Occipital lobe (tissue), 2 donors: ENCODE measurements around the gene KRTAP10-3. TPM values are rescaled to one million over a fixed set of nuclear protein-coding genes. Genes with fewer than 3 reads are reported as not detected.

ENCODE experiments used
- DNase-seq: peaks from one replicate; lab custom pipeline; 2025; lab: John Stamatoyannopoulos, UW
- total RNA-seq: library from RNA; depleted of rRNA; stranded (reverse); fragments of >200 nt; gene quantifications from one replicate; pipeline ENCODE4 v1.2.3, GENCODE V29; 2014

KRTAP10-3 gene
- total RNA-seq, 1 donor from 2014 or later = not detected

- no peak for DNase-seq
Observed at GRCh38 chr21:44530221-44530902, 28.2 kb downstream of the KRTAP10-3 start.

DNA sequence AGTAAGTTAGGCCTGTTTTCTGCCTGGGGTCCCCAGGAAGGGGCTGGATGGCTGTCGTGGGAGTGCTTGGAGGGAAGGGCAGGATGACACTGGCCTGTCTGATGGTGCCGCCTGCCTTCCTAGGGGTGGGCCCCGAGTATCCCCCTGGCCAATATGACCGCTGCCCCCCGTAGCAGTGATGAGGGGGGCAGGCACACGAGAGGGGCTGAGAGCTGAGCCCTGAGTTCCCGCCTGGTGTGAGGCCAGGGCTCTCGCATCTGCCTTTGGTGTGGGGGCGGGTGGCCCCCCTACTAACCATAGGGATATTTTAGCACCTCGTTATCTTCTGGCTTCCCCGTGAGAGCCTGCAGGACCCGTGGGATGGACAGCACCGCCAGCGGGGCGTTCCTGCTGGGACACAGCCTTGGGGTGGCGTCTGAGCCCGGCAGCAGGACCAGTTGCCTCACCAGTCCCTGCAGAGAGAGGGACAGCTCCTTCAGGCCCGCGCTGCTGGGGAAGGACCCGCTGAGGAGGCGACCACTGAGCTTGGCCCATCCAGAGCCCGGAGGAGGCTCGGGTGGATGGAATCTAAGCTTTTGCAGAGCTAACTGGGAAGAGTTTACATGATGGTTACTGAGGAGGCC lies 29.0 kb downstream of the KRTAP10-3 start:
- no peak for DNase-seq

DNA sequence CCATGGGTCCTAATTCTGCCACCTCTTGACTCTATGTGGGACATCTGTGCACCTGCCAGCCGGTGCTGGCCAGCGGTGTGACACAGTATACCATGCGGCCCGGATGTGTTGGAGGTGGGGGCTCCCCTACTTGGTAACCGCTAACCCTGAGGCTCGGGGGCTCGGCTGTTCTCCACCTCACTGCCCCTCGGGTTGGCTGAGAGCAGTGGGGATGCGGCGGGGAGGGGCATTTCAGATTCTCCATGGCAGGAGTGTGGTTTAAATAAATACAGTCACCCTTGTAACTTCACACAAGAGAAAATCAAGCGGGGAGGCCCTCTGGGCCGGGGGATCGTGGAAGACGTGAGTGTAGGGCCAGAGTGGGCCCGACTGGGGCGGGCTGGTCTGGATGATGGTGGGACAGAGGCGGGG lies 29.6 kb downstream of the KRTAP10-3 start:
- no peak for DNase-seq

GRCh38 chr21:44528634-44528995 lies 30.0 kb downstream of the KRTAP10-3 start:
- no peak for DNase-seq

DNA sequence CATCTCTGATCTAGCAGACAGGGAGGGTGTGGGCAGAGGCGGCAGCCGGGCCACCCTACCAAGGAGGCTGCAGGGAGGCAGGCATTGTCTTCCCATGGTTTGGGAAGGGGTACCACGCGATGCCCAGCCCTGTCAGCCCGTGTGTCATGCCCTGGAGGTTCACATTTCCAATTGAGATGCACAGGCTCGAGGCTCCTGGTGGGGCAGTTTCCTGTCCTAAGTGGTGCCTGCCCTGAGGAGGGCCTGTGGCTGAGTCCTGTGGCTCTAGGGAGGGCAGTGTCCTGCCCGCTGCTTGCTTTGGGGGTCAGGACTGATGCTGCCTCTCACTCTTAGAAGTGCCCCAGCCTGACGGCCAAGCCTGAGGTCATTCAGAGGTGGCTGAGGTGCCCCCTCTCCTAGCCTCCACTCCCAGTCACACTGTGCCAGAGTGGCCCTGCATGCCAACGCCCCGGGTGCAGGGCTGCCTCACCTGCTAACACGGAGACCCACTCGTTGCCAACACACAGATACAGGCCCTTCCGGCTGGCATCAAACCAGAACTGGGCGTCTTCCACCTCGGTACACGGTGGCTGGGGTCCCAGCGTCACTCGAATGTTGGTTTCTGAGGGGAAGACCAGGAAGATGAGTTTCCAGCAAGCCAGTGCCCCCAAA lies 30.5 kb downstream of the KRTAP10-3 start:
- DNase-seq = no peak

DNA sequence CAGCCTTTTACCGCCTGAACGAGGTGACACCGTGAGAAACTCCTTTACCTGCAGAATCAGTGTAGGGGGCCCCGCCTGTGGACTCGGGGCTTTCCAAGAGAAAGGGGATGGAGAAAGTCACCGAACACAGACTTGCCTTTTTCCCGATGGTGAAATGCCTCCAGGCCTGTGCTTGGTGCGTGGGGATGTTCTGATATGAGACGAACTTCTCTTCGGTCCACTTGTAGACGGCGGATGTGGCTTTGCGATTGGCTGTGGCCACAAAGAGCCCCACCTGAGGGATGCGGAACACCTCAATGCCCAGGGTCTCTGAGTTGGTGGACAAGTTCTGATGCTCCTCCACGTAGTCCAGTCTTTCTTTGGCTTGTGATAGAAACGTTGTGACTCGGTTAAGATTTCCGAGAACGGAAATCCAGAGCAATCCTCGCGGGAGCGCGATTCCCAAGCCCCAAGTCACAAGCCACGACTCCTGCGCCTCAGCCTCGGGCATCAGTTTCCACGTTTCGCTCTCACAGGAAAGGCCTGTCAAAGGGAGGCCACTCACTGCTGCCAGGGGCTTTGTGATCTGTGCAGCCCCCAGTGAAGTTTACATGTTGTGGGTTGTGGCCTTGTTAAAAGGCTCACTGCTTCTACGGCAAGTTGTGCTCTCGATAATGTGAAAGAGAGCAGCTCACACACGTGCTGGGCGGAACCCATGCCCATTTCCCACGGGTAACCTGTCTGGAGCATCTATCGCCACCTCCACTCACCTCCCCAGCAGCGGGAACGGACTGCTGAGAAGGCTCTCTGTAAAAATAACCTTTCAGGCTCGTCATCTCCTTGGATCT lies 31.2 kb downstream of the KRTAP10-3 start:
- no peak for DNase-seq

DNA sequence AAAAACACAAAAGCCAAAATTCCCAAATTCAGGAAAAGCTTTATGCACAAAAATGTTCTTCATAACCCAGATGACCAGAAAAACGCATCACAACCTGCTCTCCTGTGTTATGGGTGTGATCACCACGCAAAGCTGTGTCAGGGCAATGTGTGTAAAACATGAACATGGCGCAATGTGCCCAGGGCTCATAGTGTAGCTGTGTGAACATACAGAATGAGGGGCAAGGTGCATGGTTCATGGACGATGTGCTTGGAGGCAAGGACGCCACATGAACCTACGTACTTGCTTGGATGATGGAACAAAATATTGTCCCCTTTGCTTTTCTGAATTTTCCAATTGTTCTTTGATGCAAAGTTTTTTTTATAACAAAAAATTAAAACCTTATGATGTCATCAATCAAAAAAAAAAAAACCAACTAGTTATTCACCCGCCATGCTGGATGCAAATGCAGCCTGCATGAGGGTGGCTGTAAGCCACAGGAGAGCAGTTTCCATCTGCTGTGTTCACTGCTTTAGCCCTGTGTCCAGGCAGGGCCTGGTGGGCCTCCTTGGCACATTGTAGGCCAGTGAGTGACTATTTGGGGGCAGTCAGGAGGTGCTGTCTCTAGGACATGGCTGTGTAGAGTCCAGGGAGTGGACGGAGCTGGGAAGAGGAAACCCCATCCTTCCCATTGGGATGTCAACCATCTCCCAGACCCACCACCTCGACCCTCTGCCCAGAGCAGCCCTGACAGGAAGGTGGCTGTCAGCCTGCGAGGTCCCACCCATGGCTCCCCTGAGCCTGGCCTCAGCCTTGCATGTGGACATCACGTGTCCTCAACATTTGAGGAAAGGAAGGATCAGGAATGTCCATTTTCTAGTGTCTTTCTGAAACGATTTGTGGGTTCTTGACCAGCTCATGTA lies 32.2 kb downstream of the KRTAP10-3 start:
- DNase-seq = no peak

DNA sequence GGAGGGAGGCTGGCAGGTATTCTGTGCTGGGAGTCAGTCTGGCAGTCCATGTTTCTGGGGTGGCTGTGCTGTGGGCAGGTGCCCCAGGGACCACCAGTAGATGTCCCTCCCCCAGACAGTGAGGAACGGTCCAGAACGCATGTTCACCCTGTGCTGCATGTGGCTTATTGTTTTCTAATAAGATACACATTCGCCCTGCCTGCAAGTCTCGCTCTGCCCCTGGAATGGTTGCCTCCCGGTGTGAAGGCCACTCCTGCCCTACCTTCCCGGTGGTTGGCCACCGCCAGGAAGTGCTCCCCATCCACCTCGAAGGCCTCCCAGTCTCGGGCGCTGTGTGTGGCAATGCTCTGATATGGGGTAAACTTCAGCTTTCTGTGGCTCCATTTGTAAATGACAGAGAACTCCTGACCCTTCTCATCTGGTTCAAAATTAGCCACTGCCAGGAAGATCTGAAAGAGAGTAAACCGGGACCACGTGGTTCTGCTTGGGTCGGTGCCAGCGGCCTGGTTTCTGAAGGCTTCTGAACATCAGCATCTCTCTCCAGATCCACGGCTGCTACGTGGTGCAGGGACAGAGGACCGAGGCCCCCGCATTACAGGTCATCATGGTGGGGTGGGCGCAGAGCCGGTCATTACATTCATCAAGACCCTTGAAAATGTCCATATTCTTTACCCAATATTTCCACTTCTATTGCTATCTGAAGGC lies 33.1 kb downstream of the KRTAP10-3 start:
- DNase-seq = no peak

DNA sequence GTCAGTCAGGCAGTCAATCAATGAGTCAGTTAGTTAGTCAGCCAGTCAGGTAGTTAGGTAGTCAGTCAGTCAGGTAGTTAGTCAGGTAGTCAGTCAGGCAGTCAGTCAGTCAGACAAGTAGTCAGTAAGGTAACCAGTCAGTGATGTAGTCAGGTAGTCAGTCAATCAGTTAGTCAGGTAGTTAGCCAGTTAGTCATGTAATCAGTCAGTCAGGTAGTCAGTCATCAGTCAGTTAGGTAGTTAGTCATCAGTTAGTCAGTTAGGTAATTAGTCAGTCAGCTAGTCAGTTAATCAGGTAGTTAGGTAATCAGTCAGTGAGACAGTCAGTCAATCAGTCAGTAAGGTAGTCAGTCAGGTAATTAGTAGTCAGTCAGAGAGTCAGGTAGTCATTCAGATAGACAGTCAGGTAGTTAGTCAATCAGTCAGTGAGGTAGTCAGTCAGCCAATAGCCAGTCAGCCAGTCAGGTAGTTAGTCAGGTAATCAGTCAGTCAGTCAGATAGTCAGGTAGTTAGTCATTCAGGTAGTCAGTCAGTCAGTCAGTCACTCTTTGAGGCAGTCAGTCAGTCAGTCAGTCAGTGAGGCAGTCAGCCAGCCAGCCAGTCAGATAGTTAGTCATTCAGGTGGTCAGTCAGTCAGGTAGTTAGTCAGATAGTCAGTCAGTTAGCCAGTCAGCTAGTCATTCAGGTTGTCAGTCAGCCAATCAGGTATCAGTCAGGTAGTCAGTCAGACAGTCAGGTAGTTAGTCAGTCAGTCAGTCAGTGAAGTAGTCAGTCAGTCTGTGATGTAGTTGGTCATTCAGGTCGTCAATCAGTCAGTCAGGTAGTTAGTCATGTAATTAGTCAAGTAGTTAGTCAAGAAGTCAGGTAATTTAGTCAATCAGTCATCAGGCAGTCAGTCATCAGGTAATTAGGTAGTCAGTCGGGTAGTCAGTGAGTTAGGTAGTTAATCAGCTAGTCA lies 33.9 kb downstream of the KRTAP10-3 start:
- no peak for DNase-seq

DNA sequence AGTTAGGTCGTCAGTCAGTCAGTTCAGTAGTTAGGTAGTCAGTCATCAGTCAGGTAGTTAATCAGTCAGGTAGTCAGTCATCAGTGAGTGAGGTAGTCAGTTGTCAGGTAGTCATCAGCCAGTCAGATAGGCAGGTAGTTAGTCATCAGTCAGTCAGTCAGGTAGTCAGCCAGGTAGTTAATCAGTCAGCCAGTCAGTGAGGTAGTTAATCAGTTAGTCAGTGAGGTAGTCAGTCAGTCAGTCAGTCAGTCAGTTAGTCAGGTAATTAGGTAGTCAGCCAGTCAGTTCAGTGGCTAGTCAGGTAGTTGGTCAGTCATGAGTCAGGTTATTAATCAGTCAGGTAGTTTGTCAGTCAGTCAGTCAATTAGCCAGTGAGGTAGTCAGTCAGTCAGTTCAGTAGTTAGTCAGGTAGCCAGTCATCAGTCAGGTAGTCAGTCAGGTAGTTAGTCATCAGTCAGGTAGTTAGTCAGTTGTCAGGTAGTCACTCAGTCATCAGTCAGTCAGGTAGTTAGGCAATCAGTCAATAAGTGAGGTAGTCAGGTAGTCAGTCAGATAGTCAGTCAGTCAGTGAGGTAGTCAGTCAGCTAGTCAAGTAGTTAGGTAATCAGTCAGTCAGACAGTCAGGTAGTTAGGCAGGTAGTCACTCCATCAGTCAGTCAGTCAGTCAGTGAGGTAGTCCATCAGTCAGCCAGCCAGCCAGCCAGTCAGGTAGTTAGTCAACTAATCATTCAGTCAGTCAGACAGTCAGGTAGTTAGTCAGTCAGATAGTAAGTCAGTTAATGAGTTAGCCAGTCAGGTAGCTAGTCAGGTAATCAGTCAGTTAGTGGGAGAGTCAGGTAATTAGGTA lies 34.8 kb downstream of the KRTAP10-3 start:
- no peak for DNase-seq

DNA sequence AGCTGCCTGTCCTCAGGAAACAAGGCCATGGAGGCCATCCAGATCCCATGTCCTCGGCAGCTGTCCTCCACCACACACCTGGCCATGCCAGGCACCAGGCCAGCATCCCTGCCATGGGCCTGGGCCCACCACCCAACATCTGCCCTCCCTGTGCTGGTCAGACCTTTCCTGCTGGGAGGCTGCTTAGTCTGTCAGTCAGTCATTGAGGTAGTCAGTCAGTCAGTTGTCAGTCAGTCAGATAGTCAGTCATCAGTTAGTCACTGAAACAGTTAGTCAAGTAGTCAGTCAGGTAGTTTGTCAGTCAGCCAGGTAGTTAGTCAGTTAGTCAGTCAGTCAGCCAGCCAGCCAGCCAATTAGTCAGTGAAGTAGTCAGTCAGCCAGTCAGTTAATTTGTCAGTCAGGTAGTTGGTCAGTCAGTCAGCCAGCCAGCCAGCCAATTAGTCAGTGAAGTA lies 35.8 kb downstream of the KRTAP10-3 start:
- DNase-seq = no peak

GRCh38 chr21:44521928-44522752 lies 36.5 kb downstream of the KRTAP10-3 start:
- DNase-seq = no peak

GRCh38 chr21:44521301-44521927 lies 37.2 kb downstream of the KRTAP10-3 start:
- no peak for DNase-seq

GRCh38 chr21:44520326-44521300 lies 38.0 kb downstream of the KRTAP10-3 start:
- no peak for DNase-seq
